ENCODE results near the gene ZFYVE28.

Gene ZFYVE28

DNA sequence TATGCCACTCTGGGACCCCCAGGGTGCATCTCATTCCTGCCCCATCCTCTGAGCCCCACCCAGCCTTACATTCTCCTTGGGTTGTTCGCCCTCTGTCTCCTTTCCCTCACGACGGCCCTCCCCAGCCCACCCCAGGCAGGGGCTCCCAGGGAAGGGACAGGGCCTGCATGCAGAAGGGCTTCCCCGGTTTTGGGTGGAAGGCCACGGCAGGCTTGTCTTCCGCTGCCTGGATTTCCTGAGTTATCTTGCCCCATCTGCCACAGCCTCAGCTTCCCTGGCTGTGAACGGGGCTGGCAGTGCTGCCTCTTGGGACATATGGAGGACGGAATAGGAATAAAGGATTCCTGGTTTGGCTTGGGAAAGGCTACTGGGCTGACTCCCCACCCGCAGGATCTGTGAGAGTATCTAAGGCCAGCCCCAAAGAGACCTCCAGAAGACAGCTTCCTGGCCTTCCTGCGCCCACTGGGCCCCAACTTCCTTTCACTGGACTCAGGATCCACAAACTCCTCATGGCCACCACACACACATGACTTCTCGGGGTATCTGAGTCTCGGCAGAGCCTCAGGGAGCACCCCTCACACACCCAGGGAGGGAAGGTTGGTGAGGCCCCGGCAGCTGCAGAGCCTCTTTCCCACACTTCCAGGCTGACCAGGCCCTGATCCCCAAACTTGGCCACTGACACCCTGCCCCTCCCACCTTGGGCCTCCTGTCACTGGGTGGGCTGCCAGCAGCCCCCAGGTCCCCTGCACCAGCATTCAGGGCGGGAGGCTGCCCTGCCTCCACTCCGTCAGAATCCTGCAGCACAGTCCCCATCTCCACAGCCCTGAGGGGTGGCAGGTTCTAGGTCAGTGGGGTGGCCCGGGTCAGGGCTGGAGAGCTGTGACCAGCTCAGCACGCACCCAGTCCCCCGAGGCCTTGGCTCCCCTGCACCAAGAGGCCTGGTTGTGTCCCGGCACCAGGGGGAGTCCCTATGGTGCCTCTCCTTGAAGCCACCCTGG, 153.0 kb downstream of the ZFYVE28 start:
- H3K36me3 ChIP-seq, result no peaks in the 10 kb centered on the region
- no peak overlapping the region for H3K27ac ChIP-seq
- no peak overlapping the region for H3K4me2 ChIP-seq
- no peaks in the 10 kb centered on the region for H3K9me3 ChIP-seq
- H3K4me3 ChIP-seq, result no peak overlapping the region
- no peak for TF ChIP-seq Cebpa-rat (IDR thresholded peaks at IDR 0.05)
- H4K20me1 ChIP-seq, result peaks cover 9% of the 10 kb centered on the region
- H3K27me3 ChIP-seq, result no peaks in the 10 kb centered on the region
- H3K9ac ChIP-seq, result no peak overlapping the region
- H3K4me1 ChIP-seq, result peaks cover 36% of the 10 kb centered on the region

DNA sequence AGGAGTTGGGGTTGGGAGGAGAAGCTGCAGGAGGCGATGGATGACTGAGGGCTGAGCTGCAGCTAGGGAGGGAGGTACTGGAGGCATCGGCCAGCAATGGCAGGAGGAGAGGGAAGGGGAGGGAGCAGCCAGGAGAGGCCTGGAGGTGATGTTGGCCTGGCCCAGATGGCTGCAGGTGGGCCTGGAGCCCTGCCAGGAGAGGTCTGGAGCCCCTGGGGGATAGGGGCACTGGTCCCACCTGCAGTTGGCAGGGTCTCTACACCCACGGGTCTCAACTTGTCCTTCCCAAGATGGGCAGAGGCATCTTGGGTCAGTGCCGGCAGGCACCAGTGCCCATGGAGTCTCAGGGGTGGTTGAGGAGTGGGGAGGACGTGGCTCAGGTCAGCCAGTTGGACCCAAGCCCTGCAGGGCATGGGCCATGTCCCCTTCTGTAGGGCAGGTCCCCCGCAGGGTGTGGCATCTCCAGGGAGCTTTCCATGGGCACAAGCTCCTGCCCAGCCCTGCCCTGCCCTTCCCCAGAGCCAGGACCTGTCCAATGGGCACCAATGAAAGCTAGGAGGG, 153.9 kb downstream of the ZFYVE28 start:
- H3K4me3 ChIP-seq, result no peak overlapping the region
- H3K4me2 ChIP-seq, result no peak overlapping the region
- peaks cover 44% of the 10 kb centered on the region for H3K4me1 ChIP-seq
- TF ChIP-seq Cebpa-rat (IDR thresholded peaks at IDR 0.05), result no peak
- H3K36me3 ChIP-seq, result peaks cover 8% of the 10 kb centered on the region
- no peak overlapping the region for H3K27ac ChIP-seq
- H3K27me3 ChIP-seq, result no peaks in the 10 kb centered on the region
- peaks cover 17% of the 10 kb centered on the region for H4K20me1 ChIP-seq
- H3K9me3 ChIP-seq, result no peaks in the 10 kb centered on the region
- H3K9ac ChIP-seq, result no peak overlapping the region

GRCh38 chr4:2263926-2264321, 154.5 kb downstream of the ZFYVE28 start:
- no peak overlapping the region for H3K27ac ChIP-seq
- peaks cover 44% of the 10 kb centered on the region for H3K4me1 ChIP-seq
- H3K27me3 ChIP-seq, result no peaks in the 10 kb centered on the region
- peaks cover 24% of the 10 kb centered on the region for H4K20me1 ChIP-seq
- H3K4me3 ChIP-seq, result no peak overlapping the region
- H3K4me2 ChIP-seq, result peak overlapping the region; percentile 12; the same call in 1 of the 2 replicates
- no peaks in the 10 kb centered on the region for H3K9me3 ChIP-seq
- TF ChIP-seq Cebpa-rat (IDR thresholded peaks at IDR 0.05), result no peak
- no peak overlapping the region for H3K9ac ChIP-seq
- peaks cover 14% of the 10 kb centered on the region for H3K36me3 ChIP-seq

- H3K4me3 ChIP-seq, result peak overlapping the region; percentile 74
- H3K4me1 ChIP-seq, result peaks cover 55% of the 10 kb centered on the region
- peak overlapping the region; percentile 99 for H3K4me2 ChIP-seq
- peak overlapping the region; percentile 96 for H3K27ac ChIP-seq
- peaks cover 25% of the 10 kb centered on the region for H3K36me3 ChIP-seq
- no peak for TF ChIP-seq Cebpa-rat (IDR thresholded peaks at IDR 0.05)
- H3K9ac ChIP-seq, result peak overlapping the region; percentile 96
- H3K9me3 ChIP-seq, result no peaks in the 10 kb centered on the region
- peaks cover 34% of the 10 kb centered on the region for H4K20me1 ChIP-seq
- no peaks in the 10 kb centered on the region for H3K27me3 ChIP-seq
These were observed 155.5 kb downstream of the ZFYVE28 start for GRCh38 chr4:2262944-2263250.

DNA sequence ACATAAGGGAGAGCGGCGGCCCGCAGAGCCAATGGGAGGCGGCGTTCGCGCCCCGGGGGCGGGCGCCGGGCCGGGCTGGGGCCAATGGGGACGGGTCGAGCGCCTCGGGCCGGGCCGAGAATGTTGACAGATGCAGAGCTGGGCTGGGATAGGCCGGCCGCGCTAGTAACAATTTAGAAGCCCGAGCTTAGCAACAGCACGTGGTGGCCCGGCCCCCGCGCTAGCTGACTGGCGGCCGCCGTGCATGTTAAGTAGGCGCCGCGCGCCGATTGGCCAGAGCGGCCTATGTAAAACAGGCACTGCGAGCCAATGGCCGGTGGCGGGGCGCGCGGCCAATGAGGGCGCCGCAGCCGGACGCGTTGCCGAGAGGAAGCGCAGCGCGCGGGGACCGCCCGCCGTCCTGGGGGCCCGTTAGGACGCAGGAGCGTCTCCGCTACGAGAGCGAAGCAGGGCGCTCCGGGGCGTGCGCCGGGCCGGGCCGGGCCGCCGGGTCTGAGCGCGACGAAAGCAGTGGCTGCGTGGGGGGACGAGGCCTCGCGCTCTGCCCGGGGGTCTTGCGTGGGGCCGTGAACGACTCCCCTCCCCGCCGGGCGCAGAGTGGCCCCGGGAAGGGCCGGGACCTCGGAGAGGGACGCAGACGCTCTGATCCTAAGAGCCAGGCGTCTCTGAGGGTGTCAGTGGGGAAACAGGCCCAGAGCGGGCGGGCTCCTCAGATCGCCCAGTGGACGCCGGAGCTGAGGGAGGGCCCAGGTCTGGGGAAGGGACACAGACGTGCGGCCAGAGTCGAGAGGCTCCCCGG, 156.1 kb downstream of the ZFYVE28 start:
- Histone ChIP-seq H3K4me2 (peak overlapping the region; percentile 99), H3K27me3 (no peaks in the 10 kb centered on the region), H3K36me3 (peaks cover 30% of the 10 kb centered on the region), H4K20me1 (peaks cover 40% of the 10 kb centered on the region), H3K9me3 (no peaks in the 10 kb centered on the region), H3K9ac (peak overlapping the region; percentile 96), H3K4me1 (peaks cover 60% of the 10 kb centered on the region), H3K27ac (peak overlapping the region; percentile 96), H3K4me3 (peak overlapping the region; percentile 95)
- no peak for TF ChIP-seq Cebpa-rat (IDR thresholded peaks at IDR 0.05)

DNA sequence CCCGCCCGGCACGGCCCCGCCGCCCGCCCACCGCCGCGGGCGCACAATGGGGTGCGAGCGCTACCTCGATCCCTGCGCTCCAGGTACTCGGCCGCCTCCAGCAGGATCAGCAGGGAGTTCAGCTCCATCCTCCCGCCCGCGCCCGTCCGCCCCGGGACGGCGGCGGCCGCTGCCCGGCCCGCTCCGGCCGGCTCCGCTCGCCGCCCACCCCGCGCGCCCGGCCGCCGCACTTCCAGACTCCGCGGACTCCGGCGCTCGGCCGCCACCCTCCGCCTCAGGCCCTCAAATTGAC, 156.6 kb downstream of the ZFYVE28 start, which contains the start of gene MXD4:
MXD4 (minus strand) TSS at position 257 of the 292 bp plus-strand sequence; CDS start at position 128, 129 bp downstream.
- Histone ChIP-seq H3K4me1 (peaks cover 66% of the 10 kb centered on the region), H3K4me2 (peak within 1 kb of the TSS; percentile 99), H3K27me3 (no peaks in the 10 kb centered on the region), H3K36me3 (peaks cover 32% of the 10 kb centered on the region), H3K9me3 (no peaks in the 10 kb centered on the region), H3K27ac (peak within 1 kb of the TSS; percentile 96), H3K4me3 (peak within 1 kb of the TSS; percentile 95), H4K20me1 (peaks cover 45% of the 10 kb centered on the region), H3K9ac (peak within 1 kb of the TSS; percentile 96)
- TF ChIP-seq Cebpa-rat (IDR thresholded peaks at IDR 0.05), result no peak

DNA sequence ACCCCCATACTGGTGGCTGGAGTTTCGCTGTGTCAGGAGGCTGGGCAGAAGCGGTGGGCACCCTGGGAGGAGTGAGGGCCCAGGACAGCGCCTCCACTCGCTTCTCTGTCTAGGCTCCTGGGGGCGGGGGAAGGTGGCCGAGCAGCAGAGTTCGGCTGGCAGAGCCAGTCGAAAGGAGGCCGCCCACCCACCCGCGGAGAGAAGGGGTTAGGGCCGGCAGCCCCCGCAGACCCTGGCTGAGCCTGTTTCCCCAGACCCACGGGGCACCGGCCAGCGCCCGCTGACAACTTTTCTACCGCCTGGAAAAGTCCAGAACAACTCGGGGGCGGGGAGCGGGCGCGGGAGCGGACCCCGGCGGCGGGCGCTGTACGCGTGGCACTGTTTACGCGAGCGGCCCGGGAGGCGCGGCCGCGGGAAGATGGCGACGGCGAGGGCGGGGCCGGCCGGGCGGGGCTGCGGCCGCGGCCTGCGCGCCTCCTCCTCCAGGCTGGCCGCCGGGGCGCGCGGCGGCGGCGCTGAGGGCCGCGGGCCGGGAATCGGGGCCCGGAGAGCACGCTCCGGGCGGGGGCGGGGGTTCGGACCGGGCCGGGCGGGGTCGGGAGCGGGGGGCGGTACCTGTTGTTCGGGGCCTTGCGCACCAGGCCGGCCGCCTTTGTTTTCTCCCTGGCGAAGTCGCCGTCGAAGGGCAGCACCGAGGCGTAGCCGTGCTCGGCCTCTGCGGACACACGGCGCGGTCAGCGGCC, 157.2 kb downstream of the ZFYVE28 start:
- no peak for TF ChIP-seq Cebpa-rat (IDR thresholded peaks at IDR 0.05)
- Histone ChIP-seq H3K9me3 (no peaks in the 10 kb centered on the region), H3K9ac (peak overlapping the region; percentile 92), H3K4me1 (peaks cover 71% of the 10 kb centered on the region), H4K20me1 (peaks cover 50% of the 10 kb centered on the region), H3K27ac (peak overlapping the region; percentile 90), H3K4me2 (peak overlapping the region; percentile 98), H3K4me3 (peak overlapping the region; percentile 95), H3K27me3 (no peaks in the 10 kb centered on the region), H3K36me3 (peaks cover 32% of the 10 kb centered on the region)

- H4K20me1 ChIP-seq, result peaks cover 58% of the 10 kb centered on the region
- peak overlapping the region; percentile 98 for H3K4me2 ChIP-seq
- no peak for TF ChIP-seq Cebpa-rat (IDR thresholded peaks at IDR 0.05)
- peak overlapping the region; percentile 95 for H3K4me3 ChIP-seq
- peak overlapping the region; percentile 90 for H3K27ac ChIP-seq
- H3K9ac ChIP-seq, result peak overlapping the region; percentile 92
- peaks cover 39% of the 10 kb centered on the region for H3K36me3 ChIP-seq
- H3K4me1 ChIP-seq, result peaks cover 77% of the 10 kb centered on the region
- no peaks in the 10 kb centered on the region for H3K9me3 ChIP-seq
- H3K27me3 ChIP-seq, result no peaks in the 10 kb centered on the region
These were observed 157.9 kb downstream of the ZFYVE28 start for GRCh38 chr4:2260344-2261109.

Measured in BLaER1 (cell line).